Measurements from ENCODE around the gene KDM7A. TPM values are rescaled to one million over a fixed set of nuclear protein-coding genes. Genes with fewer than 3 reads are reported as not detected.

Gene KDM7A
- total RNA-seq, 4 donors from 2014 or later = 38.0 to 59.3 (median 38.8) TPM

GRCh38 chr7:140212100-140212881, 35.5 kb upstream of the KDM7A start:
- peaks cover 0 to 17% (median 10%) of the 10 kb centered on the region in 4 donors for H3K4me1 ChIP-seq
- H3K36me3 ChIP-seq = no peaks in the 10 kb centered on the region
- TF ChIP-seq CTCF (IDR thresholded peaks at IDR 0.05) (no peak), POLR2A (IDR thresholded peaks at IDR 0.05) (no peak)
- H3K9me3 ChIP-seq = no peaks in the 10 kb centered on the region
- no peaks in the 10 kb centered on the region for H3K27me3 ChIP-seq
- H3K27ac ChIP-seq = peak overlapping the region in 3 of 4 donors; percentile 6 to 80 (median 70)
- DNase-seq = peak in 2 of 3 donors; percentile 79 to 80
- H3K4me3 ChIP-seq = no peak overlapping the region

- no peak for DNase-seq
- Histone ChIP-seq H3K36me3 (no peaks in the 10 kb centered on the region), H3K27ac (peak overlapping the region in 1 of 4 donors; percentile 80), H3K4me3 (no peak overlapping the region), H3K27me3 (no peaks in the 10 kb centered on the region), H3K9me3 (no peaks in the 10 kb centered on the region), H3K4me1 (peaks cover 0 to 17% (median 10%) of the 10 kb centered on the region in 4 donors)
- TF ChIP-seq CTCF (IDR thresholded peaks at IDR 0.05) (no peak), POLR2A (IDR thresholded peaks at IDR 0.05) (no peak)
Measured at GRCh38 chr7:140211698-140212097, 34.9 kb upstream of the KDM7A start.

GRCh38 chr7:140209866-140210609, 33.3 kb upstream of the KDM7A start:
- Histone ChIP-seq H3K4me3 (no peak overlapping the region), H3K27ac (peak overlapping the region in 2 of 4 donors; percentile 70 to 78), H3K27me3 (no peaks in the 10 kb centered on the region), H3K9me3 (no peaks in the 10 kb centered on the region), H3K4me1 (peaks cover 0 to 17% (median 10%) of the 10 kb centered on the region in 4 donors), H3K36me3 (no peaks in the 10 kb centered on the region)
- peak in 2 of 3 donors; percentile 87 to 90 for DNase-seq
- TF ChIP-seq CTCF (IDR thresholded peaks at IDR 0.05) (no peak), POLR2A (IDR thresholded peaks at IDR 0.05) (no peak)

- no peaks in the 10 kb centered on the region for H3K36me3 ChIP-seq
- DNase-seq = no peak
Measured at GRCh38 chr7:140206616-140207389, 30.0 kb upstream of the KDM7A start.

More at GRCh38 chr7:140206616-140207389, 30.0 kb upstream of the KDM7A start:
- H3K4me1 ChIP-seq = peaks cover 0 to 7% (median 3%) of the 10 kb centered on the region in 4 donors
- no peaks in the 10 kb centered on the region for H3K27me3 ChIP-seq
- no peak overlapping the region for H3K27ac ChIP-seq
- no peak overlapping the region for H3K4me3 ChIP-seq
- no peak for TF ChIP-seq POLR2A (IDR thresholded peaks at IDR 0.05)
- no peak for TF ChIP-seq CTCF (IDR thresholded peaks at IDR 0.05)
- H3K9me3 ChIP-seq = no peaks in the 10 kb centered on the region

All from Peyer's patch (tissue), 4 donors.